Lower lobe of right lung (tissue), 2 donors: ENCODE data around the gene SBF1. TPM values are rescaled to one million over a fixed set of nuclear protein-coding genes. Genes with fewer than 3 reads are reported as not detected.
A peak's percentile ranks its signal among the peaks of the same experiment; 100 is the strongest.

ENCODE experiments used
- ATAC-seq, 2 donors: fragments of 200-7000 bp; cut with Tn5 transposase; one replicate each; pipeline ENCODE4 v1.9.1; 2020 to 2022; ENCODE audit warnings: mild to moderate bottlenecking in 2 of 2, moderate library complexity in 2 of 2
- DNase-seq: peaks from one replicate; pipeline ENCODE4 v3.0.0-alpha.2; 2020
- H3K27ac ChIP-seq: fragments of 200-600 bp; one replicate; pipeline ENCODE4 v1.8.0; 2022
- H3K27me3 ChIP-seq: fragments of 200-600 bp; one replicate; pipeline ENCODE4 v1.8.0; 2022; ENCODE audit warnings: low read depth
- H3K36me3 ChIP-seq: fragments of 200-600 bp; one replicate; pipeline ENCODE4 v1.8.0; 2022; ENCODE audit warnings: mild to moderate bottlenecking
- H3K4me1 ChIP-seq: fragments of 200-600 bp; one replicate; pipeline ENCODE4 v1.8.0; 2022
- H3K4me3 ChIP-seq: fragments of 200-600 bp; one replicate; pipeline ENCODE4 v1.8.0; 2022; ENCODE audit warnings: mild to moderate bottlenecking
- H3K9me3 ChIP-seq: fragments of 200-600 bp; one replicate; pipeline ENCODE4 v1.8.0; 2022
- CTCF ChIP-seq: fragments of 200-600 bp; IDR thresholded peaks from one replicate; pipeline ENCODE4 v1.8.0; 2022; ENCODE audit warnings: antibody characterized with exemption, mild to moderate bottlenecking
- intact Hi-C: fragments of 100-400 bp; cut with DNase I; formaldehyde crosslinking; loops from one replicate; pipeline ENCODE4 v1.11.0; 2022
- total RNA-seq: library from RNA; stranded (reverse); fragmentation: NEBNext Ultra II Directional; extraction: Animal tissue kit (Norgen Biotek cat#: 25700); gene quantifications from one replicate; pipeline ENCODE4 v1.2.1, GENCODE V29; 2021
- donor health status: DM: no; HTN: yes; CAD: no; lungs with severe emphysema.

The SBF1 gene
- total RNA-seq, 1 donor from 2014 or later: 59.0 TPM

- H3K27ac ChIP-seq: no peak within 1 kb of the TSS
- H3K36me3 ChIP-seq: no peaks in the 10 kb centered on the region
- TF ChIP-seq CTCF: no peak
- peak; percentile 70 for DNase-seq
- ATAC-seq: peak; percentile 37 to 59
- peaks cover 17% of the 10 kb centered on the region for H3K4me1 ChIP-seq
- no peaks in the 10 kb centered on the region for H3K9me3 ChIP-seq
- H3K27me3 ChIP-seq: peaks cover 51% of the 10 kb centered on the region
- H3K4me3 ChIP-seq: peak within 1 kb of the TSS; percentile 61
- intact Hi-C loops: no loop called here
Observed at GRCh38 chr22:50481440-50482106, 6.7 kb upstream of the SBF1 start, which contains the start of gene ADM2. TSS of gene ADM2 (plus strand) at chr22:50481543. CDS start at chr22:50481848, 305 bp downstream.

- DNase-seq (peak; percentile 50), ATAC-seq (no peak)
- peak overlapping the region; percentile 61 for H3K4me3 ChIP-seq
- no peaks in the 10 kb centered on the region for H3K9me3 ChIP-seq
- no peaks in the 10 kb centered on the region for H3K36me3 ChIP-seq
- no peak overlapping the region for H3K27ac ChIP-seq
- intact Hi-C loops: no loop called here
- H3K4me1 ChIP-seq: peaks cover 17% of the 10 kb centered on the region
- TF ChIP-seq CTCF: no peak
- peaks cover 51% of the 10 kb centered on the region for H3K27me3 ChIP-seq
Observed at GRCh38 chr22:50481045-50481439, 6.2 kb upstream of the SBF1 start.

GRCh38 chr22:50479721-50480120 is 4.9 kb upstream of the SBF1 start:
- no peak overlapping the region for H3K27ac ChIP-seq
- H3K4me3 ChIP-seq: no peak overlapping the region
- no peaks in the 10 kb centered on the region for H3K36me3 ChIP-seq
- no peak for DNase-seq
- peaks cover 51% of the 10 kb centered on the region for H3K27me3 ChIP-seq
- no peak for ATAC-seq
- intact Hi-C loops: no loop called here
- H3K4me1 ChIP-seq: peaks cover 23% of the 10 kb centered on the region
- no peaks in the 10 kb centered on the region for H3K9me3 ChIP-seq
- no peak for TF ChIP-seq CTCF

- no peak for ATAC-seq
- Histone ChIP-seq H3K4me3 (no peak overlapping the region), H3K27ac (no peak overlapping the region), H3K27me3 (peaks cover 35% of the 10 kb centered on the region), H3K9me3 (no peaks in the 10 kb centered on the region), H3K4me1 (peaks cover 36% of the 10 kb centered on the region), H3K36me3 (no peaks in the 10 kb centered on the region)
- intact Hi-C loops: no loop called here
- DNase-seq: no peak
- TF ChIP-seq CTCF: no peak
Observed at GRCh38 chr22:50477923-50478322, 3.1 kb upstream of the SBF1 start.

- Histone ChIP-seq H3K27me3 (peaks cover 25% of the 10 kb centered on the region), H3K36me3 (no peaks in the 10 kb centered on the region), H3K4me3 (no peak overlapping the region), H3K27ac (no peak overlapping the region), H3K9me3 (no peaks in the 10 kb centered on the region), H3K4me1 (peaks cover 35% of the 10 kb centered on the region)
- intact Hi-C loops: no loop called here
- no peak for DNase-seq
- no peak for TF ChIP-seq CTCF
- ATAC-seq: no peak
Observed at GRCh38 chr22:50476868-50477267, 2.0 kb upstream of the SBF1 start.
